ENCODE results near the gene KSR1.

DNA sequence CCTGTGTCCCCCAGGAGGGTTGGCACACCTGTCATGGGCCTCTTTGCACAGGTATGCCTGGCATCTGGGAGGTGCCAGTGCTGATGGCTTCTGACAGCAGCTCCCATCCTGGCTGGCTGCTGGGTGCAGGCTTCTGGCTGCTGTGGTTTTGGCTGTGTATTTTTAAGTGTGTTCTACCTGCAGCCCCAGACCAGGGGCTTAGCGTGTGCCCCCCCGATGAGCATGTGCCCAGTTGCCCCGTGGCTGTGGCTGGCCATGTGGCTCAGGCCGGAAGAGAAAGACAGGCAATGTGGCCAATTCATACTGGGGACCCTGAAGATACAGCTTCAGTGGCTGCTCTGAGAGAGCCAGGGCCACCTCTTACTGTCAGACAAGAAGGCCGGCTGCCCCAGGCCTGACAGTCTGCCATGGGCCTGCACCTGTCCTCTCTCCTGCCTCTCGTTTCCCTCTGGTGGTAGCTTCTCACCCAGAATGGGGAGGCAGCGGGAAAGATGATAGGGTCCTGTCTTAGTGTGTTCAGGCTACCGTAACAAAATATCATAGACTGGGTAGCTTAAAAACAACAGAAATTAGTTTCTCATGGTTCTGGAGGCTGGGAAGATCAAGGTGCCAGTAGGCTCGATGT is 137.1 kb downstream of the KSR1 start:
- TF ChIP-seq, protein P1, sequence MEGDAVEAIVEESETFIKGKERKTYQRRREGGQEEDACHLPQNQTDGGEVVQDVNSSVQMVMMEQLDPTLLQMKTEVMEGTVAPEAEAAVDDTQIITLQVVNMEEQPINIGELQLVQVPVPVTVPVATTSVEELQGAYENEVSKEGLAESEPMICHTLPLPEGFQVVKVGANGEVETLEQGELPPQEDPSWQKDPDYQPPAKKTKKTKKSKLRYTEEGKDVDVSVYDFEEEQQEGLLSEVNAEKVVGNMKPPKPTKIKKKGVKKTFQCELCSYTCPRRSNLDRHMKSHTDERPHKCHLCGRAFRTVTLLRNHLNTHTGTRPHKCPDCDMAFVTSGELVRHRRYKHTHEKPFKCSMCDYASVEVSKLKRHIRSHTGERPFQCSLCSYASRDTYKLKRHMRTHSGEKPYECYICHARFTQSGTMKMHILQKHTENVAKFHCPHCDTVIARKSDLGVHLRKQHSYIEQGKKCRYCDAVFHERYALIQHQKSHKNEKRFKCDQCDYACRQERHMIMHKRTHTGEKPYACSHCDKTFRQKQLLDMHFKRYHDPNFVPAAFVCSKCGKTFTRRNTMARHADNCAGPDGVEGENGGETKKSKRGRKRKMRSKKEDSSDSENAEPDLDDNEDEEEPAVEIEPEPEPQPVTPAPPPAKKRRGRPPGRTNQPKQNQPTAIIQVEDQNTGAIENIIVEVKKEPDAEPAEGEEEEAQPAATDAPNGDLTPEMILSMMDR (IDR thresholded peaks at IDR 0.05): no peak
- TF ChIP-seq POLR2A (IDR thresholded peaks at IDR 0.05): no peak
